Measurements from ENCODE around the gene PLA2G2D.

DNA sequence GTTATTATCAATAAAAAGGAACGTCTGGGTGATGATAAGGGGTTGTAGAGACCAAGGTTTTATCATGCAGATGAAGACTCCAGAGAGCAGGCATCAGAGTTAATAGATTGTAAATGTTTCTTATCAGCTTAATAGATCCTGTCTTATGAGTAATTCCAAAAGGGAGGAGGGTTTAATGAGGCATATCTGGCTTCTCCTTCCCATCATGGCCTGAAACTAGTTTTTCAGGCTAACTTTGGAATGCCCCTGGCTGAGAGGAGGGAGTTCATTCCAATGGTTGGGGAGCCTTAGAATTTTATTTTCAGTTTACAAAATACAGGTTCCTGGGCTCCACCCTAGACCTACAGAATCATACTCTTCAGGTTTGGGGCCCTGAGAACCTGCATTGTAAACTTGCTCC is 13.5 kb downstream of the PLA2G2D start:
- TF ChIP-seq ZNF792 (tag by site-specific recombination; IDR thresholded peaks at IDR 0.05) (no peak), ZSCAN23 (tag by site-specific recombination; IDR thresholded peaks at IDR 0.05) (no peak), KLF9 (tag by site-specific recombination; IDR thresholded peaks at IDR 0.05; ENCODE audit: low read depth) (no peak), ZNF555 (tag by site-specific recombination; conservative IDR thresholded peaks at IDR 0.05) (no peak), GLIS2 (tag by site-specific recombination; IDR thresholded peaks at IDR 0.05) (no peak), YY2 (tag by site-specific recombination; IDR thresholded peaks at IDR 0.05) (no peak), IKZF3 (tag by site-specific recombination; IDR thresholded peaks at IDR 0.05) (no peak), ZNF830 (tag by site-specific recombination; IDR thresholded peaks at IDR 0.05; ENCODE audit: low read depth) (no peak), ZNF24 (tag by site-specific recombination; IDR thresholded peaks at IDR 0.05) (no peak), ZNF776 (tag by site-specific recombination; IDR thresholded peaks at IDR 0.05; ENCODE audit: borderline replicate concordance) (no peak), TCF7L2 (IDR thresholded peaks at IDR 0.05; ENCODE audit: borderline replicate concordance, low read depth, low read length) (no peak)
- TF ChIP-seq, protein P1, sequence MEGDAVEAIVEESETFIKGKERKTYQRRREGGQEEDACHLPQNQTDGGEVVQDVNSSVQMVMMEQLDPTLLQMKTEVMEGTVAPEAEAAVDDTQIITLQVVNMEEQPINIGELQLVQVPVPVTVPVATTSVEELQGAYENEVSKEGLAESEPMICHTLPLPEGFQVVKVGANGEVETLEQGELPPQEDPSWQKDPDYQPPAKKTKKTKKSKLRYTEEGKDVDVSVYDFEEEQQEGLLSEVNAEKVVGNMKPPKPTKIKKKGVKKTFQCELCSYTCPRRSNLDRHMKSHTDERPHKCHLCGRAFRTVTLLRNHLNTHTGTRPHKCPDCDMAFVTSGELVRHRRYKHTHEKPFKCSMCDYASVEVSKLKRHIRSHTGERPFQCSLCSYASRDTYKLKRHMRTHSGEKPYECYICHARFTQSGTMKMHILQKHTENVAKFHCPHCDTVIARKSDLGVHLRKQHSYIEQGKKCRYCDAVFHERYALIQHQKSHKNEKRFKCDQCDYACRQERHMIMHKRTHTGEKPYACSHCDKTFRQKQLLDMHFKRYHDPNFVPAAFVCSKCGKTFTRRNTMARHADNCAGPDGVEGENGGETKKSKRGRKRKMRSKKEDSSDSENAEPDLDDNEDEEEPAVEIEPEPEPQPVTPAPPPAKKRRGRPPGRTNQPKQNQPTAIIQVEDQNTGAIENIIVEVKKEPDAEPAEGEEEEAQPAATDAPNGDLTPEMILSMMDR (tag by site-specific recombination; IDR thresholded peaks at IDR 0.05): no peak
- TF ChIP-seq, protein P2, sequence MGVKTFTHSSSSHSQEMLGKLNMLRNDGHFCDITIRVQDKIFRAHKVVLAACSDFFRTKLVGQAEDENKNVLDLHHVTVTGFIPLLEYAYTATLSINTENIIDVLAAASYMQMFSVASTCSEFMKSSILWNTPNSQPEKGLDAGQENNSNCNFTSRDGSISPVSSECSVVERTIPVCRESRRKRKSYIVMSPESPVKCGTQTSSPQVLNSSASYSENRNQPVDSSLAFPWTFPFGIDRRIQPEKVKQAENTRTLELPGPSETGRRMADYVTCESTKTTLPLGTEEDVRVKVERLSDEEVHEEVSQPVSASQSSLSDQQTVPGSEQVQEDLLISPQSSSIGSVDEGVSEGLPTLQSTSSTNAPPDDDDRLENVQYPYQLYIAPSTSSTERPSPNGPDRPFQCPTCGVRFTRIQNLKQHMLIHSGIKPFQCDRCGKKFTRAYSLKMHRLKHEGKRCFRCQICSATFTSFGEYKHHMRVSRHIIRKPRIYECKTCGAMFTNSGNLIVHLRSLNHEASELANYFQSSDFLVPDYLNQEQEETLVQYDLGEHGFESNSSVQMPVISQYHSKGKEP (tag by site-specific recombination; IDR thresholded peaks at IDR 0.05): no peak

Data from HEK293 (cell line).